GM12878 (cell line): ENCODE data around the gene PPP2R5C. TPM values are rescaled to one million over a fixed set of nuclear protein-coding genes. Genes with fewer than 3 reads are reported as not detected.

Experiments used
- ATAC-seq: fragments of 200-7000 bp; cut with Tn5 transposase; 3 replicates; pipeline ENCODE4 v1.9.1; 2020; ENCODE audit warnings: mild to moderate bottlenecking, moderate library complexity
- BruUV-seq: library from RNA; stranded (reverse); fragments of 400-500 nt; replicated peaks from 2 replicates; lab custom pipeline; 2021; lab: Mats Ljungman, UMichigan
- CTCF ChIA-PET: fragments of 300-600 bp; sonication (Branson Sonifier 250); formaldehyde crosslinking; extraction: SDS; loops from one replicate; lab custom pipeline; 2021; ENCODE audit warnings: inconsistent platforms; lab: Yijun Ruan, JAX
- POLR2A ChIA-PET: fragments of 350-600 bp; formaldehyde crosslinking; extraction: SDS; loops from one replicate; lab custom pipeline; 2021; ENCODE audit warnings: inconsistent platforms; lab: Charles Lee
- RAD21 ChIA-PET: fragments of 300-600 bp; sonication (Branson Sonifier 250); formaldehyde crosslinking; loops from one replicate; lab custom pipeline; 2023; ENCODE audit warnings: antibody characterized with exemption; ENCODE audit not compliant: unreplicated experiment; lab: Charles Lee
- SMC1A ChIA-PET: fragments of 300-600 bp; sonication (Branson Sonifier 250); formaldehyde crosslinking; loops from one replicate; lab custom pipeline; 2023; ENCODE audit not compliant: unreplicated experiment, uncharacterized antibody; lab: Charles Lee
- DNase-seq: peaks from one replicate; pipeline ENCODE4 v3.0.0-alpha.2; 2011; ENCODE audit warnings: low read depth, low spot score
- FAIRE-seq: peaks from 3 replicates; lab custom pipeline; 2011; peaks lifted over from hg19 to GRCh38; lab: Jason Lieb, UNC
- H2AFZ ChIP-seq: 2 replicates; pipeline ENCODE4 v1.6.0; 2011; ENCODE audit warnings: low read depth, low read length, control low read depth; ENCODE audit not compliant: control insufficient read depth
- H3K27ac ChIP-seq: 2 replicates; pipeline ENCODE4 v1.5.1; 2011; ENCODE audit warnings: control low read depth; ENCODE audit not compliant: control insufficient read depth, insufficient read depth
- H3K27me3 ChIP-seq, 2 experiments: replicated peaks in 1 of 2; 2 replicates each; pipeline versions ENCODE4 v1.6.0 to v1.6.1; 2011; ENCODE audit warnings: low read length in 1 of 2; ENCODE audit not compliant: control insufficient read depth in 2 of 2, insufficient read depth in 2 of 2
- H3K36me3 ChIP-seq, 2 experiments: 2 replicates each; pipeline ENCODE4 v1.5.1; 2011; ENCODE audit warnings: low read length in 1 of 2; ENCODE audit not compliant: control insufficient read depth in 2 of 2, insufficient read depth in 2 of 2
- H3K4me1 ChIP-seq: 2 replicates; pipeline ENCODE4 v1.6.1; 2011; ENCODE audit warnings: mild to moderate bottlenecking, low read length, moderate library complexity, mixed read lengths; ENCODE audit not compliant: control insufficient read depth, insufficient read depth
- H3K4me2 ChIP-seq: 2 replicates; pipeline ENCODE4 v1.6.0; 2011; ENCODE audit warnings: control low read depth; ENCODE audit not compliant: control insufficient read depth, insufficient read depth
- H3K4me3 ChIP-seq: fragments of 200-600 bp; sonication (generic); 2 replicates; pipeline ENCODE4 v1.5.1; 2016
- H3K79me2 ChIP-seq: 2 replicates; pipeline ENCODE4 v1.6.0; 2011; ENCODE audit warnings: low read length; ENCODE audit not compliant: control insufficient read depth, insufficient read depth
- H3K9ac ChIP-seq: 2 replicates; pipeline ENCODE4 v1.8.0; 2011; ENCODE audit warnings: low read length, control low read depth, mixed read lengths; ENCODE audit not compliant: control insufficient read depth, insufficient read depth
- H3K9me3 ChIP-seq: replicated peaks from 3 replicates; pipeline ENCODE4 v1.5.1; 2011; ENCODE audit warnings: mild to moderate bottlenecking, low read length; ENCODE audit not compliant: control insufficient read depth, insufficient read depth
- H4K20me1 ChIP-seq: 2 replicates; pipeline ENCODE4 v1.6.0; 2011; ENCODE audit not compliant: control insufficient read depth, insufficient read depth
- BRCA1 ChIP-seq: IDR thresholded peaks from 2 replicates; pipeline ENCODE4 v1.6.1; 2011; ENCODE audit warnings: low read depth, low read length, improper control_type of control experiment
- CREM ChIP-seq: IDR thresholded peaks from 2 replicates; pipeline ENCODE4 v1.6.1; 2014; ENCODE audit warnings: antibody characterized with exemption, low read depth
- E4F1 ChIP-seq: fragments of 450-650 bp; IDR thresholded peaks from 2 replicates; pipeline ENCODE4 v1.6.1; 2018; ENCODE audit warnings: borderline replicate concordance, mild to moderate bottlenecking; ENCODE audit not compliant: partially characterized antibody
- ETV6 ChIP-seq, 2 experiments: fragments of 450-650 bp in 1 of 2; IDR thresholded peaks in 1 of 2; conservative IDR thresholded peaks in 1 of 2; 2 replicates each; pipeline ENCODE4 v1.6.1; 2014; ENCODE audit warnings: antibody characterized with exemption in 1 of 2, borderline replicate concordance in 1 of 2, low read depth in 1 of 2, mild to moderate bottlenecking in 1 of 2, moderate library complexity in 1 of 2
- IKZF1 ChIP-seq: fragments of 450-650 bp; conservative IDR thresholded peaks from 2 replicates; pipeline ENCODE4 v1.6.1; 2017; ENCODE audit warnings: antibody characterized with exemption, mild to moderate bottlenecking
- IRF5 ChIP-seq: fragments of 450-650 bp; IDR thresholded peaks from 2 replicates; pipeline ENCODE4 v1.6.1; 2017; ENCODE audit warnings: borderline replicate concordance
- NR2F1 ChIP-seq: fragments of 450-650 bp; conservative IDR thresholded peaks from 2 replicates; pipeline ENCODE4 v1.6.1; 2017; ENCODE audit warnings: mild to moderate bottlenecking
- SIN3A ChIP-seq: IDR thresholded peaks from 2 replicates; pipeline ENCODE4 v1.6.1; 2012; ENCODE audit warnings: low read depth, low read length, improper control_type of control experiment
- SMAD1 ChIP-seq: fragments of 450-650 bp; IDR thresholded peaks from 2 replicates; pipeline ENCODE4 v1.6.1; 2018; ENCODE audit warnings: mild to moderate bottlenecking, low read depth; ENCODE audit not compliant: partially characterized antibody
- SP1 ChIP-seq: IDR thresholded peaks from one replicate; pipeline ENCODE4 v1.6.1; 2011; ENCODE audit warnings: low read depth, low read length
- STAT1 ChIP-seq: fragments of 450-650 bp; conservative IDR thresholded peaks from 2 replicates; pipeline ENCODE4 v1.6.1; 2014; ENCODE audit warnings: antibody characterized with exemption, mild to moderate bottlenecking
- ZBTB33 ChIP-seq: fragments of 450-650 bp; IDR thresholded peaks from 2 replicates; pipeline ENCODE4 v1.6.1; 2017; ENCODE audit warnings: mild to moderate bottlenecking
- ZNF207 ChIP-seq: fragments of 450-650 bp; IDR thresholded peaks from 2 replicates; pipeline ENCODE4 v1.6.1; 2014; ENCODE audit warnings: antibody characterized with exemption, mild to moderate bottlenecking, borderline replicate concordance
- ZNF217 ChIP-seq: fragments of 450-650 bp; IDR thresholded peaks from 2 replicates; pipeline ENCODE4 v1.6.1; 2017; ENCODE audit warnings: antibody characterized with exemption, mild to moderate bottlenecking
- ZSCAN29 ChIP-seq: fragments of 450-650 bp; IDR thresholded peaks from 2 replicates; pipeline ENCODE4 v1.6.1; 2017; ENCODE audit warnings: mild to moderate bottlenecking, moderate library complexity
- WGBS: methylation state at CpG from one replicate; pipeline ENCODE4 v1.1.6; 2016; ENCODE audit warnings: low lambda C conversion rate; ENCODE audit not compliant: insufficient replicate concordance, insufficient coverage; ENCODE audit errors: missing lambda C conversion rate; 5-methylcytosine and 5-hydroxymethylcytosine counted together
- in situ Hi-C: fragments of 300-500 bp; cut with MboI; formaldehyde crosslinking; loops from 9 replicates; pipeline ENCODE4 v1.14.3; 2018; ENCODE audit warnings: mixed read lengths
- intact Hi-C: fragments of 100-400 bp; cut with micrococcal nuclease; formaldehyde crosslinking; loops from one replicate; pipeline ENCODE4 v1.14.2; 2022; ENCODE audit not compliant: unreplicated experiment
- polyA plus RNA-seq, 11 experiments: library from polyadenylated mRNA; depleted of rRNA in 4 of 11; unstranded in 6 of 11; stranded (reverse) in 5 of 11; fragments of >200 nt; fragmentation: Nextera tagmentation in 4 of 11; fragmentation: Illumina TruSeq in 1 of 11; extraction: Ambion mirVana in 4 of 11; extraction: Trizol in 1 of 11; gene quantifications; 1 replicate in 1 of 11; 2 replicates in 10 of 11; pipeline versions ENCODE4 v1.2.1 to v1.2.3, GENCODE V29; 2011 to 2016; ENCODE audit warnings: inconsistent platforms in 2 of 11, missing spikeins in 2 of 11, low read depth in 1 of 11
- total RNA-seq, 4 experiments: library from RNA; depleted of rRNA in 3 of 4; stranded (reverse); fragments of >200 nt in 3 of 4; fragmentation: Illumina TruSeq in 1 of 4; extraction: Trizol in 1 of 4; gene quantifications; 2 replicates each; pipeline versions ENCODE4 v1.2.1 to v1.2.3, GENCODE V29; 2013 to 2021

Gene PPP2R5C
- total and polyA plus RNA-seq, 10 of the 15 experiments (the other 5 are each of a cell fraction or from before 2014, with no cell fraction given) = 106 to 199 (median 144) TPM

- no peak for TF ChIP-seq BRCA1
Observed at GRCh38 chr14:101715210-101716076, 46.1 kb upstream of the PPP2R5C start (continued).

- Histone ChIP-seq H3K27ac (no peak overlapping the region), H3K79me2 (no peaks in the 10 kb centered on the region), H2AFZ (no peak overlapping the region), H3K9ac (no peak overlapping the region), H3K4me2 (no peak overlapping the region), H3K27me3 (no peaks in the 10 kb centered on the region; a peak in 1 of 4 replicates), H3K36me3 (no peaks in the 10 kb centered on the region), H3K4me3 (no peak overlapping the region), H3K4me1 (no peaks in the 10 kb centered on the region), H4K20me1 (no peaks in the 10 kb centered on the region), H3K9me3 (peaks cover 2% of the 10 kb centered on the region; the same call in 1 of the 3 replicates)
- SMC1A ChIA-PET = interaction anchor here (1.2 to 1.5 kb wide), 2 partner anchors 9 to 275 kb away, joined by 3 read pairs; no protein-coding TSS in a partner anchor
- BruUV-seq = no TSS peak
- 56% methylated on average over 19 of the region's 19 CpGs for WGBS
- ATAC-seq (no peak), DNase-seq (no peak), FAIRE-seq (no peak)
- in situ Hi-C loops = no loop called here
- RAD21 ChIA-PET = no interaction called here
- intact Hi-C loops = no loop called here
- CTCF ChIA-PET = no interaction called here
- POLR2A ChIA-PET = no interaction called here
- TF ChIP-seq ZBTB33 = no peak
- TF ChIP-seq IKZF1 = no peak
- no peak for TF ChIP-seq ZNF207
- no peak for TF ChIP-seq STAT1
- TF ChIP-seq ZSCAN29 = no peak
- TF ChIP-seq E4F1 = no peak
- no peak for TF ChIP-seq SP1
- TF ChIP-seq SIN3A = no peak
- no peak for TF ChIP-seq SMAD1
- no peak for TF ChIP-seq CREM
- no peak for TF ChIP-seq ETV6 (conservative IDR thresholded peaks at IDR 0.05 in 1 of 2, IDR thresholded peaks at IDR 0.05 in 1 of 2; ENCODE audit: borderline replicate concordance in 1 of 2, low read depth in 1 of 2)
- no peak for TF ChIP-seq IRF5
- TF ChIP-seq ZNF217 = no peak
- no peak for TF ChIP-seq NR2F1
Observed at GRCh38 chr14:101716077-101716950, 45.2 kb upstream of the PPP2R5C start.
